Left hindlimb (tissue), 1 donor: Measurements from ENCODE around the gene MLLT3.

Experiments used
- DNase-seq: peaks from one replicate; pipeline ENCODE4 v3.0.0-alpha.2; 2018

MLLT3 gene

DNA sequence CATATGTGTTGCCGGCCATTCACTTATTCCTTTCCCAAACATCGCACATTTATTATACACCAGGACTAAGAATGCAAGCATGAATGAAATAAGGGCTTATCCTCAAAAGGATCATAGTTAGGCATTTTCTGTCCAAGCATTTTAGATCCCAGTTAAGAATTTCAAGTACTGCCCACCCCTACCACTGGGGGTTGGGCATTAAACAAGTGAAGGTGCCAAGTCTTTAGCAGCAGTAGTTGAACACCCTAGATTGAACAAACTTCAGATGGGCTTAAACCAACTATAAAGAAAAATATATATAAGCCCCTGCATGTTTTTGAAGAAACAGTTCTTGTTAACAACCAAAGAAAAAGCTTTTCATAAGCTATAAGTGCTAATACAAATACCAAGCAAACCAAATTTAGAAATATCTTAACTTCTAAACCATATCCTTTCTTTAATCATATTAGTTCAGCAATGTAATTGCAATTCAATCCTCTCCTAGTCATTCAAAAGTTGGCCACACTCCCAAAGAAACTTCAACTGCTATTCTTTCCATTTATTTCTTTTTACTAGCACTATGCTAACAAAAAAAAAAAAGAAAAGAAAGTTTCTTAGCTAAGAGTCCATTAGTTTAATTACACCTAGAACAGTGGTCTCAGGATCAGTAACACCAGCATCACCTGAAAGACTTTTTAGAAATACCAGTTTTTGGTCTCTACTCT is 149.8 kb downstream of the MLLT3 start:
- no peak for DNase-seq

DNA sequence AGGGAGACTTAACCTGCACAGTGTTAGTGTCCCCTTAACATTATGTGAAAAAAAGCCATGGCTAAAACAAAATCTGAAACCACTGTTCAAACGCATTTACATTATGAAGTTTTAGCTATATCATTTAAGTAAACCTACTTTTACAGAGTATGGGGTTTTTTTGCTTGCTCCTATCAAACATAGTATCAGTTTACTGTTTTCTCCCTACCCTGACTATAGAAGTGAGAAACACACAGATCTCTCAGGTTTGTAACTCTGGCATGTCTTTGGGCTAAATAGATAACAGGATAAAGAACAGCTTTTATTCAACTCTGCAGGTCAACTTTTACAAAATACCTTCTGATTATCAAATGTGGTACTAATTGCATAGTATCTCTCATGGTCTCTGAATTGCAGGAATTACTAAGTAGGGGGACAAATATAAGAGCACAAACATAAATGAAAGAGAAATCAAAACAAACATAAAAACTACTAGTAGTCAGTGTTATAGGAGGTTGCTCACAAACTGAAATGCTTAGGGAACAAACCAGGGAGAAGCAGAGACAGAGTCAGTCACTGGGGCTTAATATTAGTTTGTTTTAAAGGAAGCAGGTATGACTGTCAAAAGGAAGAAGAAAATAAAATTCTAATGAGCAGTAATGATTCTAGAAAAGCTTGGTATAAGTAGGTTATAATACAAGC is 155.8 kb downstream of the MLLT3 start:
- no peak for DNase-seq

- no peak for DNase-seq
Measured at GRCh38 chr9:20464242-20464641, 158.1 kb downstream of the MLLT3 start.

DNA sequence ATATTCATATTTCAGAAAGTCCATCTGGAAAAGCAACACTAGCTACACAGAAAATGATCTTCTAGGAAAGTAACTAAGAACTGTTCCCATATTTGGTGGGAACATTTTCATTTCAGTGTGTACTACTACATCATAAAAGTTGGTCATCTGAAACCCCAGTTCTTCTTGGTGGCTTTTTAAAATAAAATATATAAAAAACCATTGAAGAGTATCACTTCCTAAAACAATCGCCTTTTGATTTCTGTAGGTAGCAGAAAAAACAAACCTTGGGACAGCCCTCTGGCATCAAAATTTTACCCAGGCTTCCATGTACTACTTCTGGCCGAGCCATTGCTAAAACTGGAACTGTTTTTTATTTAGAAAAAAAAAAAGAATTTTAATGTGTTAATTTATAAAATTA is 158.5 kb downstream of the MLLT3 start:
- DNase-seq, result no peak

- no peak for DNase-seq
Measured at GRCh38 chr9:20462410-20462809, 159.9 kb downstream of the MLLT3 start.

DNA sequence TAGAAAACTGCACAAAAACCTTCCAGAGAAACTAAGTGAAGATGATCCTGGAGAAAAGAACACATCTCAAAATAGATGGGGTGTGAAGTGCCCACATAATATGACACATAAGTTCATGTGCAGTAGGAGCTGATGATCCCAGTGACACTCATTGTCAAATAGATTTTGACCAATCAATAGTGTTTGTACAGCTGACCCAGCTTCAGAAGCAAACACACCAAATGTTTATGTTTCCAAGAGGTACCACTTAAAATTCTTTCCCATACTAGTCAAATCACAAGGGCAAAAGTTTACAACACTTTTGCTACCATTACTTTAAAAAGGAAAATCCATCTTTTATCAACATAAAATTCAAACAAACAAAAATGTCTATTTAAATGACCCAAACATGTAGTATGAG is 175.0 kb downstream of the MLLT3 start:
- no peak for DNase-seq

GRCh38 chr9:20446248-20446647 is 176.1 kb downstream of the MLLT3 start:
- no peak for DNase-seq

- DNase-seq, result no peak
Measured at GRCh38 chr9:20442461-20443319, 179.6 kb downstream of the MLLT3 start.

DNA sequence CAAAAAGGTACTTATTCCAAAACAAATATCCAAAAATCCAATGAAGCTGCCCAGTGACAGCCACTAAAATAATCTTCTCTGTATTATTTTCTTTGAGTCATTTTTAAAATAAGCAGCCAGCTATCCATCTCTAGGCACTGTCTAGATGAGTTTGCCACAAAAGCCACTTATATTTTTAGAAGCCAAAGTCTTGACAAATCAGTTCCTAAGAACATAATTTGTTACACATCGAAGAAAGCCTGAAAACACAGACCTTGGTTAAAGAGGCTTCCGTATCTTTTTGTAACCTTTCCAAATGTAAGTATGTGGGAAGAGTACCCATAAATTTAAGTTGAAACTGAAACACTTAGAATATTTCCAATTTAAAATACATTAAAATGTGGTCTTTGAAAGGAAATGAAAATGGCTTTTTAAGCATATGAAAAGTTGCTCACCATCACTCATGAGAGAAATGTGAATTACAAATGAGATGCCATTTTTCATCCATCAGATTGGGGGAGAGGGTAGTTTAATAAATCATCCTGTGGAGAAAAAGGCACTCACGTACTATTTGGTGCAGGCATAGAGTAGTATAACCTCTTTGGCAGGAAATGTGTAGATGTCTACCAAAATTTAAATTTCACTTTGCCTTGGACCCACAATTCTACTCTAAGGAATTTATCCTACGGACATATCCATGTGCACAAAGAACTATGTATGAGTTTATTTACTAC is 180.4 kb downstream of the MLLT3 start:
- no peak for DNase-seq

DNA sequence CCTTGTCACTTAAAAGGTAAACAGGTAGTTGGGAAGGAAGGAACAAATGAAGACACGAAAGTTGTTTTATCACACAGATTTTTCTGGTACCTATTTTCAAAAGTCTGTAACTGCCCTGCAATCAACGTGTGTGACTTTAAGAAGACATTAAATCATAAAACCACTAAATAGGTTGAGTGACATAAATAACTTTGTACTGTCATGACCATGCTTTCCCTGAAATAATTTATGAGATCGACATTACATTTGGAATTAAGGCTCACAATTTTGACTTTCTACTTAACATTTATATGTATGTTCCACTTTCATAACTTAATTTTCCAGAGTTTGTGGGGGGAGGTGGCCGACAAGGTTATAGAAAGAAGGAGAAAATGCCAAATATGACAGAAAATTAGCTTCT is 181.1 kb downstream of the MLLT3 start:
- no peak for DNase-seq

DNA sequence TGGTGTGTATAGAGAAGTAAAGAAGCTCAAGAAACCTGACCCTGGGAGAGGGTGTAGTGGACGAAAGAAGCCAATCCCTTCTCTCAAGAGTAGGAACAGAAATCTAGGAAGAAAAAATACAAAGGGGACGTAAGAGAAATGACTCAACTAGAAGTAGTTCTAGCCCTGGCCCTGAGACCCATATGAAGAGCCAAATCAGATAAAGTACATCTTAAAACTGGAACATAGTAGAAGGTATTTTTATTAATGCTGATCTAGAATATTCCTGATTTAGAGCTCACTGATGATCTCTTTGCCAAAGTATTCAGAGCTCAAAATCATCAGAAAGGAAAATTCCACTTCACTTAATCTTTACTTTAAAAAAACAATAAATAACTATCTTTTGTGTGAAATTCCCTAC is 184.8 kb downstream of the MLLT3 start:
- no peak for DNase-seq

DNA sequence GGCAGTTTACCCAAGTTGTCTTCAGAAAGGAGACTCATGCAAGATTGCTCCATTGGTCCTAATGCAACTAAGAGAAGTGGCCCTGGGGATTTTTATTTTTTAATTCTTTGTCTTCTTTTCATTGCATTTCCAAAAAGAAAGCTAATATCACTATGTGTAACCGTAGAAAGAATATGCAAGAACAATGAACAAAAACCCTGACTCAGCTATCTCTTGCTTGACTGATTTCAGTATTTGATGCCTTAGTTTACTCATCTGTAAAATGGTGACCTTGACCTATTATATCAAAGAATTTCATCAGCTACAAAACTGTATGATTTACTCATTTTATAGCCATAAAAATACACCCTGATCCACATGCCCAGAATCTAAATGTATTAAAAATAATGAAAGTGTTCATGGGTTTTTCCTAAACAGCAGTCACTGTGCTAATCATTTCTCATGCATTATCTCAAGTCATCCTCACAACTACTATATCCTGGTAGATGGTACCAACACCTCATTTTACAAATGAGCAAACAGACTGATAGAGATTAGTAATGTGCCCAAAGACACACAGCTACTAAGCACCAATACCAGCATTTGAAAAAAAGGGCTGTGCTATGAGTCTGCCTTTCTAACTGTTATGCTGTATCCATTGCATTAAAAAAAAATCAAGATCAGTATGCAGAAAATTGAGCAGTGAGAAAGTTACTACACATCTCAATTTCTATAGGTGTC is 185.7 kb downstream of the MLLT3 start:
- DNase-seq, result no peak

- DNase-seq, result no peak
Measured at GRCh38 chr9:20428976-20429375, 193.3 kb downstream of the MLLT3 start.

DNA sequence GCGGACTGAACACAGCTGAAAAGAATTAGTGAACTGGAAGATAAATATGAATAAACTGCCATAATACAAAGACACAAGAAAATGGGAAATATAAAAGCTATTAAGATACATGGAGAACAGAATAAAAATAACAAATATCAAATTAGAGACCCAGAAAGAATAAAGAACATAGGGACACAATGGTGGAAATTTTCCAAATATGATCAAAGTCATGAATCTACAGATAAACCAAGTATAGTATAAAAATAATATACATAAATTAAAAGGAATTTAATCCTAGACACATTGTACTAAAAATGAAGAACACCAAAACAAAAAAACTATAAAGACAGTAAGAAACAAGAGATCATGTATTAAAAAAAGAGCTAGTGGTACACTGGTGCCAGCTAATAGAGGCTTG is 194.9 kb downstream of the MLLT3 start:
- DNase-seq, result no peak

- DNase-seq, result no peak
Measured at GRCh38 chr9:20426019-20426418, 196.3 kb downstream of the MLLT3 start.

DNA sequence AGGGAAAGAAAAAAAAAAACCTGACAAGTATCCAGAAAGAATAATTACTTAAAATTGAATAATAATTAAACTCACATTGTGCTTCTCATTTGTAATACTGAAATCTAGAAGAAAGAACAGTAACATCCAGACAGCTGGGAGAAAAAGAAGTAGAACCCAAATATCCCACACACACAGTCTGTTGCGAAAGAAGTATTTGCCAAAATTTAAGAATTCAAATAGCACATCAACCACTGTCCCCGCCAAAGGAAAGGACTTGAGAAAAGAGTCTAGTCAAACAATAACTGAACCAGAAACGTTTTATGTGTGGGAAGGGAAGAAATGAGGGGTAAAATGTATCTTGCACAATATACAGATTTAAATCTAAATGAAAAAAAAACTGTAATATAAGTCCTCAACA is 202.8 kb downstream of the MLLT3 start:
- DNase-seq, result no peak

DNA sequence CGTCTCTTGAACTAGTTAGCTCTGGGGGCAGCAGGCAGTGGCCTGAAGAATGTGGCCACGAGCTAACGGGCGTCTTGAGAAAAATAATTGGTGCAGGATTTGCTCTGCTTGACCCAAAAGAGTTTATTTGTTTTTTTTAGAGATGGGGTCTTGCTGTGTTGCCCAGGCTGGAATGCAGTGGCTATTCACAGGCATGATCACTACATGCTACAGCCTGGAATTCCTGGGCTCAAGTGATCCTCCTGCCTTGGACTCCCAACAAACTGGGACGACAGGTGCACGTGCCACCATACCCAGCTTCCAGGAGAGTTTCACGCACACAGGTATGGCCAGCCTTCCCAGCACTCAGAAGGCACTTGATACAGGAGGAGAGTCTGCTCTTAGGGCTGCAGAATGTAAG is 203.8 kb downstream of the MLLT3 start:
- no peak for DNase-seq

DNA sequence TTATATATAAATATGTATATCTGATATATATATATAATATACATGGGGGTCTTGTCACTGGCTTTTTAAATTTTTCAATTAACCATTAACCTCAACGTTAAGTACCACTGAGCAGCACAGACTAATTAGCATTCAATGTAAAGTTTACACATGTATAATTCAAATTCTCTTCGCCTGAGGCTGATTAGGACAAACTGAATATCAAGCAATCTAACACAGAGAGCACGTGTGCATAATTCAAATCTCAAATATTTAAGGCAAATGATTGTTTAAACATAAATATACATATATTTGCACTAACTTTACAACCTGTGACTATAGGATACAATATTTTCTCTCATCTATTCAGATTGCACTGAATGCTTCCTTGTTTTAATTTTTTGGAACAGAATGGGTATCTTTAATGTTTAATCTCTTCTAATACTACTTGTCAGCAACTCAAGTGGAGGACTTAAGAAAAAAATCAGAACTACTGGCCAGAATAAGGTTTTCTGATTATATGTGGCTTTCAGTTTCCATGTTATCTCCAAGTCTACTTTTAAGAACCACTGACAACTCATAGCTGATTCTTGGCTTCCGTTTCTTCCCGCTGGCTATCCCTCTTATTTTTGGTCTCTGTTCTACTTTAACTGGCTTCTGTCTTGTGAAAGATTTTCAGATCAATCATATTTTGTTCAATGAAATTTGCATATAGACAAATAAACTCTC is 204.8 kb downstream of the MLLT3 start:
- DNase-seq, result no peak

- DNase-seq, result no peak
Measured at GRCh38 chr9:20414150-20414549, 208.1 kb downstream of the MLLT3 start.

- no peak for DNase-seq
Measured at GRCh38 chr9:20409321-20410092, 212.8 kb downstream of the MLLT3 start.

DNA sequence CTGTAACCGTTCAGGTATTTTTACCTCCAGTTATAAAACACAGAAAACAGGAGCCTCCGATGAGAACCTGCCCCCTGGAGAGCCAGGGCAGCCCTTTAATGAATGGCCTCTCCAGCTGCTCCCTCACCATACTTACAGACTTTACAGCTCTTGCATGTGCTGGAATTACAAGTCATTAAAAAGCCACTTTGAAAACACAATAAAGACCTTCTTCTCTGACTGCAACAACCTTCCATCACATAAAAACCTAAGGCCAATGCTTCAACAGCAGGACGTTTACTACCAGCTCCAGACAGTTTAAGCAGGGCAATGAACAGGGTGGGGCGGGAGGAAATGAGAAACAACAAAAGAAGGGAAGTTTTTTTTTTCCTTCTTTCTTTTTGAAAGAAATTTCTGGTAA is 213.8 kb downstream of the MLLT3 start:
- DNase-seq, result no peak
